WERI-Rb-1 (cell line): ENCODE measurements around the gene ATP2B2.

Experiments used
- DNase-seq: peaks from one replicate; pipeline ENCODE4 v3.0.0-alpha.2; 2020
- H3K27ac ChIP-seq: fragments of 250-450 bp; sonication (Bioruptor Pico); 2 replicates; pipeline ENCODE4 v1.5.1; 2020; ENCODE audit warnings: mild to moderate bottlenecking, moderate library complexity
- H3K27me3 ChIP-seq: fragments of 250-450 bp; sonication (Bioruptor Pico); 2 replicates; pipeline ENCODE4 v1.5.1; 2021; ENCODE audit warnings: mild to moderate bottlenecking, low read depth, moderate library complexity; ENCODE audit not compliant: insufficient read depth, severe bottlenecking
- H3K36me3 ChIP-seq: fragments of 250-450 bp; sonication (Bioruptor Pico); 2 replicates; pipeline ENCODE4 v1.5.1; 2020; ENCODE audit warnings: mild to moderate bottlenecking, moderate library complexity
- H3K4me3 ChIP-seq: 2 replicates; pipeline ENCODE4 v1.5.1; 2011; ENCODE audit warnings: low read depth, mild to moderate bottlenecking, control low read depth, low read length
- H3K9me3 ChIP-seq: fragments of 250-450 bp; sonication (Bioruptor Pico); 2 replicates; pipeline ENCODE4 v1.5.1; 2021; ENCODE audit warnings: mild to moderate bottlenecking, moderate library complexity; ENCODE audit not compliant: severe bottlenecking
- TF ChIP-seq, protein P1 (sequence below): IDR thresholded peaks from 2 replicates; pipeline ENCODE4 v1.5.1; 2011; ENCODE audit warnings: low read depth, mild to moderate bottlenecking, control low read depth, inconsistent platforms, low read length

Gene ATP2B2

DNA sequence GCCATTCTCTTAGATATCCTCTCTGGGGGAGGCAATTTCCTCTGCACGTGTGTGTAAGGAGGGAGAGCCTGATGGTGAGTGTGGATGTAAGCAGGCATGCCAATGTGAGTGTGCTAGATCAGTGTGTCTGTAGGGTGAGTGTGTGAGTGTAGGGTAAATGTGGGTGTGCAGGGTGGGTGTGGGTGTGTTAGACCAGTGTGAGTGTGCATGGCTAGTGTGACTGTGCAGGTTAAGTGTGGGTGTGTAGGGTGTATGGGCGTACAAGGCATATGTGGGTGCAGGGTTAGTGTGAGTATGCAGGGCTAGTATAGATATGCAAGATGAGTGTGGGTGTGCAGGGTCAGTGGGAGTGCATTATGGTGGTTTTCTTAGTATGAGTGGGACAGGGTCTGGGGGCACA lies 48.4 kb downstream of the ATP2B2 start:
- no peak overlapping the region for H3K4me3 ChIP-seq
- H3K36me3 ChIP-seq, result no peaks in the 10 kb centered on the region
- TF ChIP-seq, protein P1, sequence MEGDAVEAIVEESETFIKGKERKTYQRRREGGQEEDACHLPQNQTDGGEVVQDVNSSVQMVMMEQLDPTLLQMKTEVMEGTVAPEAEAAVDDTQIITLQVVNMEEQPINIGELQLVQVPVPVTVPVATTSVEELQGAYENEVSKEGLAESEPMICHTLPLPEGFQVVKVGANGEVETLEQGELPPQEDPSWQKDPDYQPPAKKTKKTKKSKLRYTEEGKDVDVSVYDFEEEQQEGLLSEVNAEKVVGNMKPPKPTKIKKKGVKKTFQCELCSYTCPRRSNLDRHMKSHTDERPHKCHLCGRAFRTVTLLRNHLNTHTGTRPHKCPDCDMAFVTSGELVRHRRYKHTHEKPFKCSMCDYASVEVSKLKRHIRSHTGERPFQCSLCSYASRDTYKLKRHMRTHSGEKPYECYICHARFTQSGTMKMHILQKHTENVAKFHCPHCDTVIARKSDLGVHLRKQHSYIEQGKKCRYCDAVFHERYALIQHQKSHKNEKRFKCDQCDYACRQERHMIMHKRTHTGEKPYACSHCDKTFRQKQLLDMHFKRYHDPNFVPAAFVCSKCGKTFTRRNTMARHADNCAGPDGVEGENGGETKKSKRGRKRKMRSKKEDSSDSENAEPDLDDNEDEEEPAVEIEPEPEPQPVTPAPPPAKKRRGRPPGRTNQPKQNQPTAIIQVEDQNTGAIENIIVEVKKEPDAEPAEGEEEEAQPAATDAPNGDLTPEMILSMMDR, result no peak
- no peaks in the 10 kb centered on the region for H3K9me3 ChIP-seq
- H3K27ac ChIP-seq, result no peak overlapping the region
- H3K27me3 ChIP-seq, result no peaks in the 10 kb centered on the region
- no peak for DNase-seq

- TF ChIP-seq, protein P1, result no peak
- DNase-seq, result no peak
- no peak overlapping the region for H3K27ac ChIP-seq
- no peaks in the 10 kb centered on the region for H3K27me3 ChIP-seq
- H3K4me3 ChIP-seq, result no peak overlapping the region
- H3K36me3 ChIP-seq, result no peaks in the 10 kb centered on the region
- H3K9me3 ChIP-seq, result no peaks in the 10 kb centered on the region
Observed at GRCh38 chr3:10455545-10455914, 49.9 kb downstream of the ATP2B2 start.

DNA sequence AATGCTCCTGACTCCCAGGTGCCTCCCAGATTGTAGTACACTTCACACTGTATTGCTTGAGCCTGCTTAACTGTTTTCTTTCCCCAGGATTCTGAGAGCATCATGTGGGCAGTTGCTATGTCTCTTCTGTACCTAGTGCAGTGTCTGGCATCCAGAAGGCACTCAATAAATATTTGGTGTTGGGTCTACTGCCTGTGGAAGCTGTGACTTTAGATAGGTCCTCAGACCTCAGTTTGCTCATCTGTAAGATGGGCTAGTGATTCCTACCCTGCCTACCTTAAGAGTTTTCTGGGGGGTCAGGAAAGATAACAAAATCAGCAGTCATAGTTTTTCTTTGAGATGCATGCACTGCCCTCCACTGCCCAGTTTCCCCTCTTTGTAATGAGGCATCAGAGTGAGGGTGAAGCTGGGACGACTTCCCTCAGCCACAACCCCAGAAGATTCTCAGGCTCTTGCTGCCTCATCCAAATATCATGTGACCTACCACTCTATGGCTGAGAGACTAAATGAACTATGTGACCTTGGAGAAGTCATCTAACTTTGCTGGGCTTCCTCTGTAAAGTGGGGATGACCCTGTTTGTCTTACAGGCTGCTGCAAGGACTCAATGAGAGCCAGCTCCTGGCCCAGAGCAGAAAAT lies 50.4 kb downstream of the ATP2B2 start:
- TF ChIP-seq, protein P1, result no peak
- H3K27me3 ChIP-seq, result no peaks in the 10 kb centered on the region
- no peaks in the 10 kb centered on the region for H3K36me3 ChIP-seq
- no peak overlapping the region for H3K4me3 ChIP-seq
- no peak overlapping the region for H3K27ac ChIP-seq
- DNase-seq, result no peak
- no peaks in the 10 kb centered on the region for H3K9me3 ChIP-seq

GRCh38 chr3:10453431-10454163 lies 51.8 kb downstream of the ATP2B2 start:
- TF ChIP-seq, protein P1, result no peak
- DNase-seq, result no peak

GRCh38 chr3:10450494-10451440 lies 54.6 kb downstream of the ATP2B2 start:
- DNase-seq, result peak; percentile 51
- no peak overlapping the region for H3K27ac ChIP-seq
- no peaks in the 10 kb centered on the region for H3K27me3 ChIP-seq
- H3K36me3 ChIP-seq, result no peaks in the 10 kb centered on the region
- TF ChIP-seq, protein P1, result peak; percentile 52
- H3K9me3 ChIP-seq, result no peaks in the 10 kb centered on the region
- no peak overlapping the region for H3K4me3 ChIP-seq

More at GRCh38 chr3:10453431-10454163, 51.8 kb downstream of the ATP2B2 start:
- H3K9me3 ChIP-seq, result no peaks in the 10 kb centered on the region
- H3K27me3 ChIP-seq, result no peaks in the 10 kb centered on the region
- no peak overlapping the region for H3K27ac ChIP-seq
- H3K36me3 ChIP-seq, result no peaks in the 10 kb centered on the region
- H3K4me3 ChIP-seq, result no peak overlapping the region
